ENCODE results near the gene VTI1A.
"Not testable (repeated sequence)": the region's sequence is repeated elsewhere in the genome, so short reads cannot be mapped to it uniquely, and the experiment has no call there.

The VTI1A gene

DNA sequence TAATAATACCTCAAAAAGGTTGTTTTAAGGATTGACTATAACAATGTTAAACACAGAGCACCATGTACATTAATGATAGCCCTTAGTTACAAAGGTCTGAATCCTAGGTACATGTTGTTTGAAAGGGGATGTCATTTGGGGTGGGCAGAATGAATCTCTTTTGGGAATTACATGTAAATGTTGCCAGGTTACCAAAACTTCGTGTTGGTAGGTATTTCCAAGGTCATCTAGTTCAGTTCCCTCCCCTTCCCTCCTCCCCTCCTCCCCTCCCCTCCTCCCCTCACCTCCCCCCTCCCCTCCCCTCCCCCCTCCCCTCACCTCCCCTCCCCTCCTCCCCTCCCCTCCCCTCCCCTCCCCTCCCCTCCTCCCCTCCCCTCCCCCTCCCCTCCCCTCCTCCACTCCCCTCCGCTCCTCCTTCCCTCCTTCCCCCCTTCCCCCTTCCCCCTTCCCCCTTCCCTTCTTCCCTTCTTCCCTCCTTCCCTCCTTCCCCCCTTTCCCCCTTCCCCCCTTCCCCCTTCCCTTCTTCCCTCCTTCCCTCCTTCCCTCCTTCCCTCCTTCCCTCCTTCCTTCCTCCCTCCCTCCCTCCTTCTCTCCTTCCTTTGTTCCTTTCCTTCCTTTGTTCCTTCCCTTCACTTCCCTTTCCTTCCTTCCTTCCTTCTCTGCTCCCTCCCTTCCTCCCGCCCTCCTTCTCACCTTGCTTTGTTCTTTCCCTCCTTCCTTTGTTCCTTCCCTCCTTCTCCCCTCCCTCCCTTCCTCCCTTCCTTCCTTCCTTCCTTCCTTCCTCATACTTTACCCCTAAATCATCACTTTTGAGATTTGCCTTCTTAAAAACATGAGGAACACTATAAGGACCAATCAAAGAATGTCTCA, 8.1 kb downstream of the VTI1A start:
- DNase-seq (ENCODE audit: low read depth) = no peak

- DNase-seq (ENCODE audit: low read depth) = no peak
Measured at GRCh38 chr10:112456533-112456932, 9.5 kb downstream of the VTI1A start.

DNA sequence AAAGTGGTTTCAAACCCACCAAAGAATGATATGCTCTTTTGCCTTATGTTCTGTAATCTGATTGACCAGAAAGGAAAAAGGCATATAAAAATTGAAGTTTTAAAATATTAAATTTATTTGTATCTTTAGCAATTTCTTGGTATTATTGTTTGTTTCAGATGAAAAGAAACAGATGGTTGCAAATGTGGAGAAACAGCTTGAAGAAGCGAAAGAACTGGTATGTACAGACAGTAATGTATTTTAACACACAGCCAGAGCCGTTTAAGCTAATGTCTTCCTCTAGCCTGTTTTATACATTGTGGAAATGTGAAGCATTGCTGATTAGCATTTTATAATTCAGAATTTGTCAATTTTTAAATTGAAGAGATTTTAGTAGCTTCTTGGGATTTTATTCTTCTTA, 13.4 kb downstream of the VTI1A start:
- no peak for DNase-seq (ENCODE audit: low read depth)

DNA sequence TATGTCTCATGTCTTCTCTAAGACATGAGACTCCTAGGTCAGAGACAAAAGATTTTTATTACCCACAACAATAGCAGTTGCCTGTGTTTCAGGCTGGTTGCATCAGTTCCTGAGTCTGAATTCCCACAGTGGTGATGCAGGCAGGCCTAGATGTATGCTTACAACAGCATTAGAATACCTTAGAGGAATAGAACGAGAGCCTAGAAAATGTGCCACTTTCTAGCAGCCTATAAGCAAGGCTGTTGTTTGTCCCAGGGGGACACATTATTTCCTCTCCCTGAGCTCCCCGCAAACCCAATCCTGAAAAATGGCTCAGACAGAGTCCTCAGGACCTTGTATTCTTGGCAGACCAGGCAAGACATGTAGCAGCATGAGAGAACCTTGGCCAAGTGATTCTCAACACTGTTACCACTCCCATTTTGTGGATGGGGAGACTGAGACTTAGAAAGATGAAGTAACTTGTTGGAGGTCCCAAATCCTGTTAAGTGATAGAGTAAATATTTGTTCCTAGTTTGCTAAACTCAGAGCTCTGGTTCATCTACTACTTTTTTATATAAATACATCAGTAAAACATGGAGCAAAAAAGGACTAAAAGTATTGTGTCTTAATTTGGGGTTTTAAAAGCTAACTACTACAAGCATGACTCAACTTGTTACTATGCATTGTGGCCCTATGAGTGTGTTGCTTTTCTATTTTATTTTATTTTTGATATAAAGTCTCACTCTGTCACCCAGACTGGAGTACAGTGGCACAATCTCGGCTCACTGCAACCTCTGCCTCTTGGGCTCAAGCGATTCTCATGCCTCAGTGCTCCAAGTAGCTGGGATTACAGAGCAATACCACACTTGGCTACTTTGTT, 14.2 kb downstream of the VTI1A start:
- DNase-seq (ENCODE audit: low read depth) = no peak

GRCh38 chr10:112464074-112464473, 17.1 kb downstream of the VTI1A start:
- not testable (repeated sequence) for DNase-seq (ENCODE audit: low read depth)

DNA sequence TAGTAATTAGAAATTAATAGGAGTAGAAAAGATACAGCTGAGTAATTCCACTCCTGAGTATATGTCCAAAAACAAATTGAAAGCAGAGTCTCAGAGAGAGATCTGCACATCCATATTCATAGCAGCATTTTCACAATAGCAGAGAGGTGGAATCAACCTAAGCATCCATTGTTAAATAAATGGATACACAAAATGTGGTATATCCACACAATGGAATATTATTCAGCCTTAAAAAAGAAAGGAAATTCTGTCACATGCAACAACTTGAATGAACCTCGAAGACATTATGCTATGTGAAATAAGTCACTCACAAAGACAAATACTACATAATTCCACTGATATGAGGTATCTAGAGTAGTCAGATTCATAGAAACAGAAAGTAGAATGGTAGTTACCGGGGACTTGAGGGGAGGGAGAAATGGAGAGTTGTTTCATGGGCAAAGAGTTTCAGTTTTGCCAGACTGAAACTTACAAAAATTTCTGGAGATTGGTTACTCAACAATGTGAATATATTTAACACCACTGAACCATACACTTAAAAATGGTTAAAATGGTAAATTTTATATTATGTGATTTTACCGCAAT, 18.4 kb downstream of the VTI1A start:
- no peak for DNase-seq (ENCODE audit: low read depth)

DNA sequence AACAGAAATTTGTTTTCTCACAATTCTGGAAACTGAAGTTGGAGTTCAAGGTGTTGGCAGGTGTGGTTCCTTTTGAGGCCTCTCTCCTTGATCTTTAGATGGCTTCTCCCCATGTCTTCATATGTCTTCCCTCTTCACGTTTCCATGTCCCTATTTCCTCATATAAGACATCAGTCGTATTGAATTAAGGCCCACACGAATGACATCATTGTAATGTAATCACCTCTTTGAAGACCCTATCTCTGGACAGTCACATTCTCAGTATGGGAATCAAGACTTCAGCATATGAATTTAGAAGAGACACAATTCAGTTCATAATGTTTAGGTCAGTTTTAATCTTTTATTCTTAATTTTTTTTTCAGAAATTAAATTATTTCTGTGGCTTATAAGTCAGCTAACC, 19.8 kb downstream of the VTI1A start:
- DNase-seq (ENCODE audit: low read depth) = no peak

DNA sequence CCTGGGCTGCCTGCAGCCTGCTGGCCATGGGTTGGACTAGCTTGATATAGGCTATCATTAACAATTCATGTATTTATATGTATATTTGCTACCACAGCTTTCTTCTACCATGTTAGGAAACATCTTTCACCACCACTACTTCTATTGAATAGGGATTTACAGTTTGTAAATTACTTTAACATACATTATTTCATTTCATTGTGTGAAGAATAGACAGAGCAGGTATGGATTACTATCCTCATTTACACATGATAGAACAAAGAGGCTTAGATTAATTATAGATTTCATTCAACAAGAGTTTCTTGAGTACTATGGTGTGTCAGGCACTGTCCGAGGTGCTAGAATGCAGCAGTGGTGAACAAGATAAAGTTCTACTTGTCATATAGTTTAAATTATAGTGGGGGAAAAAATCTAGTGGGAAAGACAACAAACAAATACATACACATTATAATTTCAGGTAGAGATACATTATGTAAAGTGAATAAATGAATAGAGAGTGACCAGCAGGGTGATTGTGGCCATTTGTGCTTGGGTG, 20.6 kb downstream of the VTI1A start:
- no peak for DNase-seq (ENCODE audit: low read depth)

DNA sequence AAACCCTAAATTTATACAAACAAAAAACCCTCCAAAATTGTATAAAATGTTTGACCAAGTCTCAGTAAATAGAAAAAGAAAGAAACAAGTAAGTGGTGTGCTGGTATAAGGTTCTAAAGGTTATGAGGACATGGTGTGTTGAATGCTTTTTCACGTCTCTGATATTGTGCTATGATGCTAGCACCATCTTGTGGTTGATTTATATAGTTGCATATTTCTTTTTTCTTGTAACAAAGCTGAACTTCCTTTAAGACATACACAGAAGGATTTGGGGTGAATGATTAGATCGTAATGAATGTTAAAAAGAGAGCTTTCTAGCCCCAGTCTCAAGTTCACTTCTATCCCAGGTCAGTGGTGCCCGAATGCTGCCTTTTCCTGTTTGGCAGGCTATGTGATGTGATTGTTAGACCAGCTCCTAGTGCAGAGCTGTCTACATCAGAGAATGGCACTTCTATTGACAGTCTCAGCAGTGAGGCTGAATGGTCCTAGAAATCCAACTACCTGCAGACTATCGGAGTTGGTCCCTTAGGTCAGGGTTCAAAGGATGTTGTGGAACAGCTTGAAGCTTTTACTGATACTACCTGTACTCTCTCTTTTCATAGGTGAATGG, 25.0 kb downstream of the VTI1A start:
- no peak for DNase-seq (ENCODE audit: low read depth)

DNA sequence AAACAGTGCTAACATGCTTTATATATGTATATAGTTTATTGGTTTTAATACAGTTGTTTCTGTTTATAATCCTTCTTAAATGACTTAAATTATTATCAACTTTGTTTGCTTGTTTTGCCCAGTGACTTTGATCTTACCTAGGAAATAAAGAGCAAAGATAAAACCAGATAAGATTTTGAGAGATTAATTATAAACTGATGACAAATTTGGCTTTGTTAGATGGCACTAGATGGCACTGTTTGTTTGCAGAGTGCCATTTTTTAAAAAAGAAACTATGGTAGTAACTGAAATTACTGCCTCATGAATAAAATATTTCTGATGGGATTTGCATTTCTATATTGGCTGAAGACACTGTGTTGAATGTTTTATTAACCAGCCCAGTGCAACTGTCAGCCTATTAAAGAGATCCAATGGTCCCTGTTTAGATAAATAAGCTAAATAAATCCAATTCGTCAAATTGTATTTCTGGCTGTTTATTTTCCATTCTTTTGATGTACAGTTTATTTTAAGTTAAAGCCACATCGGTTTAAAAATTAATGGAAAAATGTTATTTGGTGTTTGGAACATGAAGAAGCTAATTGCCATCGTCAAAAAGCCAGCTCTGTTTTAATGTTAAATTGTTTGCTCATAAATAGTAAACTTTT, 28.7 kb downstream of the VTI1A start:
- no peak for DNase-seq (ENCODE audit: low read depth)

DNA sequence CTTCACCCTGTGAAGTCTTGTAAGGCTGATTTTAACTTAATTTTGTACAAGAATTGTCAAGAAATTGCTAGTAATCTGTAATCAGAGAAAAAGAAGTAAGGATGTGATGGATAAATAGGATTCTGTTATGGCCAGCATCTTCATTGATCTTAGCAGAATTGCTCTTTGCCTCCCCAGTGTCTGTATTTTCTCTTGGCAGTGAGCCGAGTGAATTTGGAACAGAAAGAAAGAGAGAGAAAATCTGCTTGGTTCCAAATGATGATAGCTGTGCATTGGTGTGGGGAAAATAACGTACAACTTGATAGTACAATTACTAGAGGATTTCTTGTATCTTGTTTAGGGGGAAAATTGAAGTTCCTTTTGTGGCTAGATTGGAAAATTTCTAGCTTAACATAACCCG, 34.6 kb downstream of the VTI1A start:
- no peak for DNase-seq (ENCODE audit: low read depth)

DNA sequence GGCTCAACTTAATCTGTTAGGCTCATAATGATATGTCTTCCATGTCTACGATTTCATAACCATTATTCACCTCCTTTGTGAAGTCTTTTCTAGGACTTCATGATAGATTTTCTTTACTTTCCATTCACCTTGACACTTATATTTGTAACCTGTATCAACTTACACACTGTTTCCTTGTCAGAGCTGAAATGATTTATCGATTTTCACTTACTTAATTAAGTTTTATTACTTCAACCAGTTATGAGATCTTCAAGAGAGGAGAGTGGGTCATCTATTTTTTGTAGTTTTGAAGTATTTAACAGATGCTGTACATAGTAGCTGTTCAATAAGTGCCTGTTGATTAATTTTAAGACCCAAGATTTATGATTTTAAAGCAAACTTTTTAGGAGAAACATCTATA, 37.4 kb downstream of the VTI1A start:
- DNase-seq (ENCODE audit: low read depth) = no peak

- DNase-seq (ENCODE audit: low read depth) = no peak
Measured at GRCh38 chr10:112487964-112488363, 40.9 kb downstream of the VTI1A start.

DNA sequence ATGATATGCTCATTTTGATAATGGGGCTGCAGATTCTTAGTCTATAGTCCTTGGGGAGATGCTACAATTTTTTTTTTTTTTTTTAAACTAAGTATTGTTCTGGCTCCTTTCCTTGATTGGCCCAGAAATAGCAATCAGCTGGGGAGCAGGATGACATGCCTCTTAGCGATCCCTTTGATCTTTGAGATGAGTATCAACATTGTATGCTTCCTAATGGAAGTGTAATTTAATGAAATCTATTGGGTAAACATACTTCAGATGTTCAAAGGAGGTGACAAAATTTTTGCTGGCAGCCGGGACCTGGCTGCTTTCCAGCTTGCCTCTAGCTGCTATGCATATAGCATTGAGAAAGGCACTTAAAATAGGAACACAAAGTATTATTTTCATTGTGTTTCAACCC, 43.5 kb downstream of the VTI1A start:
- no peak for DNase-seq (ENCODE audit: low read depth)

DNA sequence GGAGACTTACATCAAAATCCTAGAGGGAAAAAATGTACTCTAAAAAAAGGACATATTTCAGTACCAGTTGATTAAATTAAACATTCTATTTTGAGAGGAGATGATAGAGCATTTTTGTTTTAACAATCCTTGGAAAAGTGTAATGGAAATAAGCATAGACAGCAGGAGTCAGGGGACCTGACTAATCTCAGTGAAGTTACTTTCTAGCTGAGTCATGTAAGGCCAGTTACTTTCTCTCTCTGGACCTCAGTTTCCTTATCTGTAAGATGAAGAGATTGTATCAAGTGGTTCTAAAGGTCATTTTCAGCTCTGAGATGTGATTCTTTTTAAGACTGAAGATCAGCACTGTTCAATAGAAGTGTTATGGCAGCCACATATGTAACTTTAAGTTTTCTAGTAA, 44.1 kb downstream of the VTI1A start:
- DNase-seq (ENCODE audit: low read depth) = no peak

DNA sequence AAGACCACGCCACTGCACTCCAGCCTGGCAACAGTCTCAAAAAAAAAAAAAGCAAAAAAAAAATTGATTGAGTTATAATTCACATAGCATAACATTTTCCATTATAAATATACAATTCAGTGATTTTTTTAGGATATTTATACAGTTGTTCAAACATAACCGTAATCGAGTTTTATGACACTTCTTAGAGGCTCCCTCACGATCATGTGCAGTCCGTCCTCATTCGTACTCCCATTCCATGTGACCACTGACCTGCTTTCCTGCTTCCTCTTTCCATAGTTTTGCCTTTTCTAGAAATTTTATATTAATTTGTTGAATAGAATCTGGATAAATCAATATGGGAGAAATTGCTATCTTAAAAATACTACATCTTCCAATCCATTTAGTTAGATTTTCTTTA, 45.7 kb downstream of the VTI1A start:
- DNase-seq (ENCODE audit: low read depth) = no peak

DNA sequence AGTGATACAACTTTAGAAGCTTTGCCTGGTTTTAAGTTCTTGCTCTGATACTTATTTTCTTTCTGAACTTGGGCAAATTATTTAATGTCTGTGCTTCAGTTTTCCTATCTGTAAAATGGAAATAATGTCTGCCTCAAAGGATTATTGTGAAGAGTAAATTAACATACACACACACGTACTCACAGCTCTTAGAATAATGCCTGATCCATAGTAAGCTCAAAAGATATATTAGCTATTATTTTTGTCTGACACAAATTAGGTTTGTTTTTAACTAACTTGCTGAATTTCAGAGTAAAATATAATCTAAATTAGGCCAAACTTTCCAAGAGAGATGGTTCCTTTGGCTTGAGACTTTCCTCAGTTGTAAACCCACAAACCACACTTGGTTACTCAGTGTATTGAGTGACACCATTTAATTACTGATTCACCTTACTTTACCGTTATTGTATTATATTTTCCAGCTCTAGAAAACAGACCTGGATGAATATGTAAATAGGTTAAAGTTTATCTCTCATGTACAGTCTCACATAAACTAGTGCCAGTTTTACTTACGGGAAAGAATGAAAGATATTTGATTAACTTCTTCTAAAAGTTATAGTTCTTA, 50.4 kb downstream of the VTI1A start:
- DNase-seq (ENCODE audit: low read depth) = no peak

DNA sequence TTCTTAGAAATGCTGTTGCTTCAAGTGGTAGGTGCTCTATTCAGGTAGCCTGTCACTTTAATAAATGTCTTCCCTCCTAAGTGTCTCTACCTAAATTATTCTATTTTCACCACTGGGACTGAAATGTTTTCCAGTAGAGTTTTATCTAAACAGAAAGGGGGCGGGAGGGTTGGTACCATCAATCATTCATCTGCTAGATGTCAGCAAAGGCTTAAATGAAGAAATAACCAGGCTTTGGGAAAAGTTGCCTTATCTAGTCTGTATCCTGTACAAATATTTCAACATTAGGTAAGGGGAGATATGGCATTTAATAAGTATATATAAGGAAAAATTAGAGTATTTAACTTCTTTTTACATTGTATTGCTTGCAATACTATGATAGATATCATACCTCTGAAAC, 51.8 kb downstream of the VTI1A start:
- no peak for DNase-seq (ENCODE audit: low read depth)

- not testable (repeated sequence) for DNase-seq (ENCODE audit: low read depth)
Measured at GRCh38 chr10:112499985-112500384, 53.0 kb downstream of the VTI1A start.

DNA sequence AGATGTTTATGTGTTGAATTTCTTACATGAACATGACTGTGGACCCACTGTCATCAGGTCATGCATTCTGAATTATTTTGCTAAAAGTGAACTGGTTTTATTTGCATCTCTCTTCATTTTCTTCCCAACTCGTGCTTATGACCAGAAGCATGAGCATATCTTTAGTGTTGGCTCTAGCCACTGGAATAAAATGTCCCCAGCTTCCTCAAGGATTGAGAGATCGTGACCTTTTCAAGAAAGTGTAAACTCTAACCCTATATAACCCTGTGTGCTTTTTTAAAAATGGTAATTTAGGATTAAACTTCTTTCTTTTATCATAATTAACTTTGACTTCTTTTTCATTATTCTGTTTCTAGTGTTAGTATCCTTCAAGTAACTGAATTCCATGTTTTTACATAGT, 55.5 kb downstream of the VTI1A start:
- no peak for DNase-seq (ENCODE audit: low read depth)

- DNase-seq (ENCODE audit: low read depth) = no peak
Measured at GRCh38 chr10:112503643-112504042, 56.6 kb downstream of the VTI1A start.
